Psoas muscle (tissue), 8 donors: ENCODE results near the gene PRMT9. TPM values are rescaled to one million over a fixed set of nuclear protein-coding genes. Genes with fewer than 3 reads are reported as not detected.

Experiments used
- ATAC-seq, 4 donors: fragments of 200-7000 bp; cut with Tn5 transposase; one replicate each; pipeline ENCODE4 v1.9.1; 2020; ENCODE audit warnings: moderate library complexity in 3 of 4, mild to moderate bottlenecking in 2 of 4
- DNase-seq, 2 donors: peaks; one replicate each; pipeline ENCODE4 v3.0.0-alpha.2; 2020
- H3K27ac ChIP-seq: fragments of 200-600 bp; one replicate; pipeline ENCODE4 v1.8.0; 2022
- H3K27me3 ChIP-seq, 3 donors: fragments of 200-600 bp in 1 of 3; one replicate each; pipeline versions ENCODE4 v1.6.1 to v1.8.0; 2013 to 2022; ENCODE audit warnings: low read length in 2 of 3, mild to moderate bottlenecking in 2 of 3, moderate library complexity in 1 of 3; ENCODE audit not compliant: insufficient read depth in 3 of 3
- H3K36me3 ChIP-seq, 2 donors: fragments of 200-600 bp in 1 of 2; one replicate each; pipeline versions ENCODE4 v1.6.1 to v1.8.0; 2013 to 2022; ENCODE audit warnings: low read depth in 1 of 2, mild to moderate bottlenecking in 1 of 2, moderate library complexity in 1 of 2; ENCODE audit not compliant: insufficient read depth in 1 of 2
- H3K4me1 ChIP-seq: fragments of 200-600 bp; one replicate; pipeline ENCODE4 v1.8.0; 2022
- H3K4me3 ChIP-seq: fragments of 200-600 bp; one replicate; pipeline ENCODE4 v1.8.0; 2022; ENCODE audit warnings: mild to moderate bottlenecking
- H3K9me3 ChIP-seq: fragments of 200-600 bp; one replicate; pipeline ENCODE4 v1.8.0; 2022
- WGBS, 3 donors: extraction: QIAGEN DNeasy Blood & Tissue Kit; methylation state at CpG; one replicate each; pipeline versions ENCODE4 v1.1.6 to v1.1.7; 2013; 5-methylcytosine and 5-hydroxymethylcytosine counted together
- intact Hi-C, 2 donors: fragments of 100-400 bp; cut with DNase I; formaldehyde crosslinking; loops; one replicate each; pipeline versions ENCODE4 v1.11.0 to v1.14.2; 2022
- polyA plus RNA-seq, 3 donors: library from polyadenylated mRNA; stranded (reverse); fragments of 200-250 nt; gene quantifications; one replicate each; pipeline ENCODE4 v1.2.3, GENCODE V29; 2013
- total RNA-seq, 4 donors: library from RNA; stranded (reverse); fragmentation: NEBNext Ultra II Directional in 2 of 4; extraction: Animal tissue kit (Norgen Biotek cat#: 25700) in 2 of 4; gene quantifications; one replicate each; pipeline versions ENCODE4 v1.2.1 to v1.2.4, GENCODE V29; 2021 to 2023
- TF ChIP-seq, protein P1 (sequence below): fragments of 200-600 bp; IDR thresholded peaks from one replicate; pipeline ENCODE4 v1.8.0; 2022; ENCODE audit warnings: antibody characterized with exemption
- donor health status: healthy with polysubstance abuse.
- donor health status: DM: no; HTN: no; CAD: no; lungs with moderate emphysema.
- donor health status: Bipolar disorder and iron deficiency.
- donor health status: healthy.
- donor health status: DM: yes; HTN: yes; CAD: no.
- donor health status: DM: no; HTN: no; CAD: no.
- donor health status: DM: no; HTN: no; CAD: no.
- donor health status: DM: yes; HTN: yes; CAD: no.

The PRMT9 gene
- total and polyA plus RNA-seq, 7 donors, result 1.8 to 5.8 (median 4.3) TPM

DNA sequence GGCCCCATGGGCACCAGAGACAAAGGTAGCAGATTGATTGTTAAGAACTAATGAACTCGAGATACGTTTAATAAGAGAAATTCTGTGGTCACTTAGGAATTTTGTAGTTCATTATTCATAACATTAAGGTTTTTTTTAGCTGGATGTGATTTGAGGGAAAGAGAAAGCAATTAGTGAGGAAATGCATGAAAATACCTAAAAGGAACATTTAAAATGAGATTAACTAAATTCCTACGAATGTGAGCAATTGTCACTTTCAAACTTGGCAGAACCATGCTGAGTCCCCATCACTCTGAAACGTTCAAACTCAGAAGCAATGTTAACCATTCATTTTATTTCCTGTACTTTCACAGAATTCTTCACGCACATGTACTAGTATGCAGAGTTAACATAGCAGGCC is 5.9 kb downstream of the PRMT9 start:
- Histone ChIP-seq H3K9me3 (no peaks in the 10 kb centered on the region), H3K27me3 (no peaks in the 10 kb centered on the region), H3K27ac (no peak overlapping the region), H3K4me1 (peaks cover 3% of the 10 kb centered on the region), H3K36me3 (peaks cover 0 to 5% of the 10 kb centered on the region in 2 donors), H3K4me3 (no peak overlapping the region)
- TF ChIP-seq, protein P1, sequence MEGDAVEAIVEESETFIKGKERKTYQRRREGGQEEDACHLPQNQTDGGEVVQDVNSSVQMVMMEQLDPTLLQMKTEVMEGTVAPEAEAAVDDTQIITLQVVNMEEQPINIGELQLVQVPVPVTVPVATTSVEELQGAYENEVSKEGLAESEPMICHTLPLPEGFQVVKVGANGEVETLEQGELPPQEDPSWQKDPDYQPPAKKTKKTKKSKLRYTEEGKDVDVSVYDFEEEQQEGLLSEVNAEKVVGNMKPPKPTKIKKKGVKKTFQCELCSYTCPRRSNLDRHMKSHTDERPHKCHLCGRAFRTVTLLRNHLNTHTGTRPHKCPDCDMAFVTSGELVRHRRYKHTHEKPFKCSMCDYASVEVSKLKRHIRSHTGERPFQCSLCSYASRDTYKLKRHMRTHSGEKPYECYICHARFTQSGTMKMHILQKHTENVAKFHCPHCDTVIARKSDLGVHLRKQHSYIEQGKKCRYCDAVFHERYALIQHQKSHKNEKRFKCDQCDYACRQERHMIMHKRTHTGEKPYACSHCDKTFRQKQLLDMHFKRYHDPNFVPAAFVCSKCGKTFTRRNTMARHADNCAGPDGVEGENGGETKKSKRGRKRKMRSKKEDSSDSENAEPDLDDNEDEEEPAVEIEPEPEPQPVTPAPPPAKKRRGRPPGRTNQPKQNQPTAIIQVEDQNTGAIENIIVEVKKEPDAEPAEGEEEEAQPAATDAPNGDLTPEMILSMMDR, result no peak
- DNase-seq, result no peak
- intact Hi-C loops, result no loop called here
- ATAC-seq, result no peak
- 50 to 58% (median 52%) methylated on average over 5 of the region's 5 CpGs for WGBS, 3 donors

DNA sequence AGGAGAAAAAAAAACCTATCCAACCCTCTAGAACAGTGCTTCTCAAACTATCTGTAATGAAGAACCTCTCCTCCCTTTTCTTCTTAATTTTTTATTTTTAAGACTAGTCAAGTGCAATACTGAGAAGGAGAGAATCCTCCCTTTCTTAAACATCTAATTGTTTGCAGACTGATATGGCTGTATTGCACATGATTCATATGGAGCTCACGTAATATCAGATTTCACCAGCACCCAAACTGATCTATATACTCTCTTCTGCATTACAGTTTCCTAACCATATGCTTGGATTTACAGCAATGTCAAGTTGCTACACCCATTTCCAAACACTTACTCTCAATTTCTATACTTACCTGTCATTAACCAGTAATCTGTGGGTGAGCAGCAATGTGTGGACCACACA is 9.5 kb downstream of the PRMT9 start:
- intact Hi-C loops, result no loop called here
- no peak overlapping the region for H3K27ac ChIP-seq
- H3K4me3 ChIP-seq, result no peak overlapping the region
- WGBS, 3 donors, result 97 to 100% (median 100%) methylated on average over 1 of the region's 1 CpG
- no peaks in the 10 kb centered on the region for H3K9me3 ChIP-seq
- DNase-seq (no peak), ATAC-seq (no peak)
- no peaks in the 10 kb centered on the region for H3K4me1 ChIP-seq
- TF ChIP-seq, protein P1, result no peak
- H3K27me3 ChIP-seq, result no peaks in the 10 kb centered on the region
- H3K36me3 ChIP-seq, result peaks cover 0 to 35% of the 10 kb centered on the region in 2 donors

DNA sequence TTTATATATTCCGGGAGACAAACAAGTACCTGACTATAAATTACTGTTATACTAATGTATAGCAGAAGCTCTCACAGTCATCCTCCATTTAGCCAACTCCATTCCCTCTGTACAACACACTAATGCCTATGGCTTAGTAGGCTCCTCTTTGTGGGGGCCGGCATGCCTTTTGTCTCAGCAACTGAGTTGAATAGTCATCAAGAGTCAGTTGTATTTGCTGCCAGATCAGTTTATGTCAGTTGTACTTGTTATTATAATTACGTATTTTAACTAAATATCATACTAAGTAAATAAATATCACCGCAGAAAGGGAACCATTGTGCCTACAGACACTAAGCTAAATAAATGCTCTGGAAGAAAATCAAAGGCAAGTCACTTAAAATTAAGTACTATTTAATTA is 9.9 kb downstream of the PRMT9 start:
- DNase-seq, result no peak
- intact Hi-C loops, result no loop called here
- TF ChIP-seq, protein P1, result no peak
- Histone ChIP-seq H3K4me3 (no peak overlapping the region), H3K27me3 (no peaks in the 10 kb centered on the region), H3K36me3 (peaks cover 0 to 38% of the 10 kb centered on the region in 2 donors), H3K27ac (no peak overlapping the region), H3K9me3 (no peaks in the 10 kb centered on the region), H3K4me1 (no peaks in the 10 kb centered on the region)
- no peak for ATAC-seq
- 92 to 94% (median 92%) methylated on average over 4 of the region's 4 CpGs for WGBS, 3 donors

DNA sequence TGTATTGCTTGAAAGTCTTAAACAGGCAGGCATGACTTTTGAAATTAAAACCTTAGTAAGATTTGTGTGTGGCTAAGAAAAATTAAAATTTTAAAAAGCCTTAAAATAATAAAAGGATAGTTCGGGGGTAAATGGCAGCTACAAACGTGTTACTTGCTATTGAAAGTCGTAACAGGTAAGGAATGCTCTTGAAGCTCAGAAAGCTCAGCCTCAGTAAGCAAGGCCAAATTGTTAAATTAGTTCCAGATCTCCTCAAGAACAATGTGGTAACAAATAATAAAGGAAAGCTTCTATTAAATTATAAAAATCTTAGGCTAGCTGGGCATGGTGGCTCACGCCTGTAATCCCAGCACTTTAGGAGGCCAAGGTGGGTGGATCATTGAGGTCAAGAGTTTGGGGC is 25.5 kb downstream of the PRMT9 start:
- no peak for ATAC-seq

DNA sequence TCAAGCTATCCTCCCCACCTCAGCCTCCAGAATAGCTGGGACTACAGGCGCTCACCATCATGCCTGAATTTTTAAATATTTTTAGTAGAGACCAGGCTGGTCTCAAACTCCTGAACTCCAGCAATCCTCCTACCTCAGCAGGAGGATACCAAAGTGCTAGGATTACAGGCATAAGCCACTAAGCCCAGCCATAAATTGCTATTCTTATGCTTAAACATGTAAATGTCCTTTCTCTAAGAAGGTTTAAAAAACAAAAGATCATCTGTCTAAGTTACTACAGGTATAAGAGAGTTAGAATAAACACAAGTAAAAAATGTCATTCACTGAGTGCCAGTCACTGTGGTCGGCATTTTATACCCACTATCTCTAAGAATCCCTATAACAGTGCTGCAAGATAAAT is 28.3 kb downstream of the PRMT9 start:
- TF ChIP-seq, protein P1, result no peak
- 94 to 99% (median 98%) methylated on average over 2 of the region's 2 CpGs for WGBS, 3 donors
- H3K27me3 ChIP-seq, result no peaks in the 10 kb centered on the region
- H3K4me3 ChIP-seq, result no peak overlapping the region
- DNase-seq, result no peak
- no peak overlapping the region for H3K27ac ChIP-seq
- no peaks in the 10 kb centered on the region for H3K9me3 ChIP-seq
- H3K4me1 ChIP-seq, result no peaks in the 10 kb centered on the region
- ATAC-seq, result no peak
- intact Hi-C loops, result no loop called here
- H3K36me3 ChIP-seq, result peaks cover 0 to 62% of the 10 kb centered on the region in 2 donors

More for the DNA sequence above, 25.5 kb downstream of the PRMT9 start:
- WGBS, 3 donors, result 88 to 93% (median 93%) methylated on average over 4 of the region's 4 CpGs
- Histone ChIP-seq H3K36me3 (peaks cover 0 to 77% of the 10 kb centered on the region in 2 donors), H3K9me3 (no peaks in the 10 kb centered on the region), H3K27me3 (no peaks in the 10 kb centered on the region), H3K27ac (no peak overlapping the region), H3K4me3 (no peak overlapping the region), H3K4me1 (no peaks in the 10 kb centered on the region)
- DNase-seq, result no peak
- intact Hi-C loops, result no loop called here
- TF ChIP-seq, protein P1, result no peak
